NAMALWA (cell line): ENCODE measurements around the gene ZNF575.

Experiments used
- DNase-seq: peaks from one replicate; pipeline ENCODE4 v3.0.0-alpha.2; 2015; ENCODE audit warnings: low spot score

The ZNF575 gene

GRCh38 chr19:43532962-43533545 is at the start of gene ZNF575:
Gene ZNF575, plus strand, starts transcription at chr19:43533188. Its CDS starts 1,235 bp downstream, at chr19:43534423.
- peak; percentile 93 for DNase-seq

GRCh38 chr19:43483281-43483680 is 49.7 kb upstream of the ZNF575 start:
- no peak for DNase-seq

- no peak for DNase-seq
These were observed 47.0 kb upstream of the ZNF575 start for GRCh38 chr19:43485951-43486350.

- DNase-seq, result no peak
These were observed 46.6 kb upstream of the ZNF575 start for GRCh38 chr19:43486412-43486811.

- no peak for DNase-seq
These were observed 44.8 kb upstream of the ZNF575 start for GRCh38 chr19:43488179-43488578.

GRCh38 chr19:43489310-43489709 is 43.7 kb upstream of the ZNF575 start:
- DNase-seq, result no peak

GRCh38 chr19:43489979-43490599 is 42.9 kb upstream of the ZNF575 start:
- no peak for DNase-seq

- DNase-seq, result no peak
These were observed 42.2 kb upstream of the ZNF575 start for GRCh38 chr19:43490759-43491158.

GRCh38 chr19:43495082-43495481 is 37.9 kb upstream of the ZNF575 start:
- no peak for DNase-seq

- DNase-seq, result no peak
These were observed 36.0 kb upstream of the ZNF575 start for GRCh38 chr19:43496960-43497359.

GRCh38 chr19:43498233-43498842 is 34.6 kb upstream of the ZNF575 start:
- no peak for DNase-seq

- no peak for DNase-seq
These were observed 33.9 kb upstream of the ZNF575 start for GRCh38 chr19:43499042-43499441.

- no peak for DNase-seq
These were observed 31.1 kb upstream of the ZNF575 start for GRCh38 chr19:43501661-43502418.

- no peak for DNase-seq
These were observed 30.5 kb upstream of the ZNF575 start for GRCh38 chr19:43502419-43502976.

GRCh38 chr19:43503501-43504425 is 29.2 kb upstream of the ZNF575 start:
- DNase-seq, result peak; percentile 97

GRCh38 chr19:43504426-43505185 is 28.4 kb upstream of the ZNF575 start, which contains the start of gene PHLDB3:
Gene PHLDB3, minus strand, starts transcription at chr19:43504746. Its CDS starts 628 bp downstream, at chr19:43504118.
- no peak for DNase-seq

- DNase-seq, result no peak
These were observed 27.9 kb upstream of the ZNF575 start for GRCh38 chr19:43505186-43505456.

- no peak for DNase-seq
These were observed 27.0 kb upstream of the ZNF575 start for GRCh38 chr19:43505941-43506340.

GRCh38 chr19:43506629-43507028 is 26.4 kb upstream of the ZNF575 start:
- no peak for DNase-seq

GRCh38 chr19:43507880-43508279 is 25.1 kb upstream of the ZNF575 start:
- DNase-seq, result no peak

- no peak for DNase-seq
These were observed 22.3 kb upstream of the ZNF575 start for GRCh38 chr19:43510713-43511112.
